Subcutaneous adipose tissue (tissue), 4 donors: ENCODE results near the gene KCNH1. TPM values are rescaled to one million over a fixed set of nuclear protein-coding genes. Genes with fewer than 3 reads are reported as not detected.

ENCODE experiments used
- total RNA-seq, 4 donors: library from RNA; depleted of rRNA; stranded (reverse); fragments of >200 nt; gene quantifications; one replicate each; pipeline ENCODE4 v1.1.0, GENCODE V29; 2016
- TF ChIP-seq, protein P1 (sequence below): fragments of 450-650 bp; IDR thresholded peaks from one replicate; pipeline ENCODE4 v1.5.1; 2016; ENCODE audit warnings: low read depth, mild to moderate bottlenecking, control low read depth, antibody characterized with exemption, moderate library complexity

KCNH1 gene
- total RNA-seq, 4 donors from 2014 or later, result 0.44 TPM; not detected in 3

DNA sequence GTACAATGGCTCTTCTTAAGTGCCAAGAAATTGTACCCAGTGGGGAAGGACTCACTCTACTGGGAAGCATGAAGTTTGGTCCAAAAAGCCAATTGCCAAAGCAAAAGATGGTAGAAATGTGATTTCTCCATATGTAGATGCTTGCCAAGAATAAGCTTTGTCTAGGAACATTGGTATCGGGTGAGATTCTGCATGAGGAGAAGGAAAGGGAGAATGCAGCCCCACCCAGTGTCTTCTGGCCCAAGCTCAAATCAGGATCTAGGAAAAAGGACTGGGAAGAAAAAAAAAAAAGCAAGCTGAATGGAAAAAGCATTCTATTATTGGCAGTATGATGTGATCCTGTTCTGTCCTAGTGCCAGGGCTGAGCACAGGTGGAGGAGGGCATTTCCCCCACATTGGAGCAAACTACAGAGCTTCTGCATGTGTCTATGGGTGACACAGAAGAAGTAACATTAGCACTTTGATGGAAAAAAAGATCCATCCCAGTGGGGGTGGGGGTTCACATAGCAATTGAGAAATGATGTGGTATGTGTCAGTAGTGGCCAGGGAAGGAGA is 226.6 kb downstream of the KCNH1 start:
- TF ChIP-seq, protein P1, sequence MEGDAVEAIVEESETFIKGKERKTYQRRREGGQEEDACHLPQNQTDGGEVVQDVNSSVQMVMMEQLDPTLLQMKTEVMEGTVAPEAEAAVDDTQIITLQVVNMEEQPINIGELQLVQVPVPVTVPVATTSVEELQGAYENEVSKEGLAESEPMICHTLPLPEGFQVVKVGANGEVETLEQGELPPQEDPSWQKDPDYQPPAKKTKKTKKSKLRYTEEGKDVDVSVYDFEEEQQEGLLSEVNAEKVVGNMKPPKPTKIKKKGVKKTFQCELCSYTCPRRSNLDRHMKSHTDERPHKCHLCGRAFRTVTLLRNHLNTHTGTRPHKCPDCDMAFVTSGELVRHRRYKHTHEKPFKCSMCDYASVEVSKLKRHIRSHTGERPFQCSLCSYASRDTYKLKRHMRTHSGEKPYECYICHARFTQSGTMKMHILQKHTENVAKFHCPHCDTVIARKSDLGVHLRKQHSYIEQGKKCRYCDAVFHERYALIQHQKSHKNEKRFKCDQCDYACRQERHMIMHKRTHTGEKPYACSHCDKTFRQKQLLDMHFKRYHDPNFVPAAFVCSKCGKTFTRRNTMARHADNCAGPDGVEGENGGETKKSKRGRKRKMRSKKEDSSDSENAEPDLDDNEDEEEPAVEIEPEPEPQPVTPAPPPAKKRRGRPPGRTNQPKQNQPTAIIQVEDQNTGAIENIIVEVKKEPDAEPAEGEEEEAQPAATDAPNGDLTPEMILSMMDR, result no peak

GRCh38 chr1:210905944-210906453 is 227.9 kb downstream of the KCNH1 start:
- TF ChIP-seq, protein P1, result no peak

GRCh38 chr1:210905365-210905904 is 228.5 kb downstream of the KCNH1 start:
- TF ChIP-seq, protein P1, result no peak

- TF ChIP-seq, protein P1, result no peak
Measured at GRCh38 chr1:210901981-210902770, 231.8 kb downstream of the KCNH1 start.

DNA sequence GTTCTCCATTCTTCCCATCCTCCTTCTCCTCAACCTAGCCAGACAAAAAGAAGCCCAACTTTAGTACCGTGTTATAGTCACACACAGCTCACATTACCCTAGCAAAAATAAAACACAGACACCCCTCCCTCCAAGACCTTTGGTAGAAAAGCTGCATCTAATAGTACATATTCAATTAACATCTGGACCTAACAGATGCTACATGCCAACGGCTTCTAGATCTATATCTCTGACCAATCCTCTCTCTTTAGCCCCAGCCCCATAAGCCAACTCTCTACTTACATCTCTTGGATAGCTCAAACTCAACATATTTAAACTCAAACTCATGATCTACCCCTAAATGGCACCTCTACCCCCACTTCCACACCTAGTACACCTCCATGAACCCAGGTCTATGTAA is 233.1 kb downstream of the KCNH1 start:
- TF ChIP-seq, protein P1, result no peak

- TF ChIP-seq, protein P1, result no peak
Measured at GRCh38 chr1:210900079-210900478, 233.9 kb downstream of the KCNH1 start.

GRCh38 chr1:210899676-210900075 is 234.3 kb downstream of the KCNH1 start:
- TF ChIP-seq, protein P1, result no peak
